AG10803 (cell line): ENCODE results near the gene OR6S1.

Experiments used
- DNase-seq: peaks from one replicate; pipeline ENCODE4 v3.0.0; 2010; ENCODE audit warnings: low read depth
- H3K4me3 ChIP-seq: 2 replicates; pipeline ENCODE4 v1.5.1; 2011; ENCODE audit warnings: mild to moderate bottlenecking, low read length, control low read depth
- CTCF ChIP-seq: conservative IDR thresholded peaks from 2 replicates; pipeline ENCODE4 v1.5.1; 2011; ENCODE audit warnings: mild to moderate bottlenecking, low read length, control low read depth, inconsistent platforms

OR6S1 gene

GRCh38 chr14:20632831-20633691, 8.4 kb downstream of the OR6S1 start:
- peak overlapping the region; percentile 50 for H3K4me3 ChIP-seq
- no peak for TF ChIP-seq CTCF
- DNase-seq, result peak; percentile 83

DNA sequence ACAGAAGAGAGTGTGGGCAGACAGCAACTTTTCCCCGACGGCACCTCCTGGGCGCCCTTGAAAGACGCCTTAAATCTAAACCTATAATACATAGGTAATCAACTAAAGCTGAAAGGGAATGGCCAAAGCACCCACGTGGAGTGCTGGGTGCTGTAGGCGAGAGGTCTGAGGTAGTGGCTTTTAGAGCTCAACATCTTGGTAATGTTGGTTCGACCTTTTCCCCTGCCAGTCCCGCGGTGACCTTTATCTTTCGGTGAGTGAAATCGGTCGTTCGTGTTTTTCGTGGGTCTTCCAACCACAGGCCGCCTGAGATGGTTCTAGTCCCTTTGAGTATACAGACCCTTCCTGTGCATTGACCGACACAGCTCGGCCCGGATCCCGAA, 9.1 kb downstream of the OR6S1 start:
- peak overlapping the region; percentile 50 for H3K4me3 ChIP-seq
- TF ChIP-seq CTCF, result no peak
- DNase-seq, result no peak

GRCh38 chr14:20631880-20632389, 9.6 kb downstream of the OR6S1 start:
- no peak for TF ChIP-seq CTCF
- peak; percentile 57 for DNase-seq
- peak overlapping the region; percentile 50 for H3K4me3 ChIP-seq

DNA sequence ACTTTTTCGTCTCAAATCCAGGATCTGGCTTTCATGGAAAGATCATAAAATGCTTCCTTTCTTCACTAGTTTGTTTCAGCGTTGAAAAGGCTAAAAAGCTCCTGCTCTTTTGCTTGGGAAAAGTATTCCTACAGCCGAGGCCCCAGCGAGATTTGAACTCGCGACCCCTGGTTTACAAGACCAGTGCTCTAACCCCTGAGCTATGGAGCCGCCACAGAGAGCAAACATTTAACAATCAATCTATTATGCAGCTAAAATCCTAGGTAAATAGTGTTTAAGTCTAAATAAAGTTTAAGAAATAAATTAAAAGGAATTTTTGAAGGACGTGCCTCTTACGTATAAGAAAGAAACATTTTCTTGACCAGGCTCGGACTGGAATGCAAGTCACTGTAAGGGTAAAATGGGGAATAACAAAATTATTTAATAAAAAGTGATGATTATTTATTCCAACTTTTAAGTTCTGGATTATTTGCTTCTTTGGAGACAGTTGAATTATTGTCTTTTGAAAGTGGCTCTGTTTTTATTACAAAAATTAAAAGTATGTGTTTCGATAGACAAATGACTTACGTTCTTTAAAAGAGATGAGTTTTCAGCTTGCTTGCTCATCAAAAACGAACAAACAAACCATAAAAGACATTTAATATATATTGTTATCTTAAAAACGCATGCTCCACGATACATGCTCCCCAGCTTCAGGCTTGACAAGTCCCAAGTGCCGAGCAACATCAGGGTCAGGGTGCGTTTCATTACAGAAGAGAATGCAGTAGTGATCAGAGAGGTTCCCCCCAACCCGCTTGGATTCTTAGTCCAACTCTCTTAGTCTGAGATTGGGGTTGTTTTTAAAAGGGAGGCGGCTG, 10.2 kb downstream of the OR6S1 start:
- peak; percentile 53 for DNase-seq
- H3K4me3 ChIP-seq, result peak overlapping the region; percentile 50
- no peak for TF ChIP-seq CTCF

DNA sequence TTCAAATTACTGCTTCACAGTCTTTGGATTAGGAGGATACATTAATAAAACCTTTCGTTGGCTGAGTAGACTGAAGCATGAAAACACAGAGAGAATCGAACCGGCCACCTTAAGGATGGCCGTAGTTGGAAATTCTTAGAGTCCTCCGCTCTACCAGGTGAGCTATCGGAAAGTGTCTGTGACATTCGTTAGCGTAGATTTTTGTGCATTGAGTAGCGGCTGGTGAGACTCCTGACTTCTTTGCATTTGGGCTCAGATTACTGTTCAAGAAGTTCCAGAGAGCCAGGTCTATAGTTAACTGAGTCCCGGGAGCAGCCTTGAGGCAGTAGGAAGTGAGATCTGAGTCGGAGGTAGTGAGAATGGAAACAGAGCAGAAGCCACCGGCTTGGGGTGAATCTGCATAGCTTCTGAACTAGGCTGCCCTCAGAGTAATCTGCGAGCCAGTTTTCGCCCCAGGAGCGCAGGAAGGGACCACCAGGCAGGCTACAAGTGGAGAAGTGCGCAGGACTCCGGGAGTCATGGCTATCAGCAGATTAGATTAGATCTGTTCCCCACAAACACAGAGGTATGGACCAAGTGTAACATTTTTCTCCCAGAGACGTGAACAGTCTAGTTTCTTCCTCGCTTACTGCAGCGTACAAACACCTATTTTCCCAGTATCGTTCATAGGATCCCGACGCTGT, 11.0 kb downstream of the OR6S1 start:
- peak; percentile 18 for DNase-seq
- H3K4me3 ChIP-seq, result peak overlapping the region; percentile 46
- no peak for TF ChIP-seq CTCF

DNA sequence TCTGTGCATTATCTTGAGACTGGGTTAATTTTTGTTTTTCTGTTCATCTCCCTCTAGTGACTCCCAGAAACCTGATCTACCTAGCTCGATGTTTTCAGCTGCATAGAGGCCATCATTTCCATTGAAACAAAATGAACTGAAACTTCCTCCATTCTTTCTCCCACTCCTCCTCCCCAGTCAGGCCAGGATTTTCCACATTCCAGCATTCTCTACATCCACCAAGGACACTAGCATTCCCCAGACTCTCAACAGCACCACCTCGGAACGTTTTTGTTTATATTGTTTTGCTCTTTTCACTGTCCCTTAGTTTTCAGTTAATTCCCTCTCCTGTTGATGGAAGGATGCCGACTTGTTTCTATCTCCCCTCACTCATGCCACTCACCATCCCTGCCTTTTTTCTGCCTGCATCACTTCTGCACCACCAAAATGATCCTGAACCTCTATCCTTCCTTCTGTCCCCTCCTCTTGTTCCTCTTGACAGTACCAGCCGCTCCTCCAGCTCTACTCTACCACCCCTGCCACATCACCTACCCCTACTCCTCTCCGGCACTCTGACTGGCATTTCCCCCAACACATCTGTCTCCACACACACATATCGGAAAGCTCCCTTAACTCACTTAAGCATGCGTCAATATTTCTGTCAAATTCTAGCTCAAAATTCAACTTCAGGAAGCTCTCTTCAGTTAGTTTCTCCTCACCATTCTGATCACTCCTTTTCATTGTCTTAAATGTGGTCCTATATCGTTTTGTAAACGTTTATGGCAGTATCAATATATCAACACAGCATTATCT, 13.2 kb downstream of the OR6S1 start:
- no peak overlapping the region for H3K4me3 ChIP-seq
- no peak for TF ChIP-seq CTCF

More for the DNA sequence above, 13.2 kb downstream of the OR6S1 start:
- no peak for DNase-seq
